Measurements from ENCODE around the gene OIP5.
A peak's percentile ranks its signal among the peaks of the same experiment; 100 is the strongest.
"Not testable (repeated sequence)": the region's sequence is repeated elsewhere in the genome, so short reads cannot be mapped to it uniquely, and the experiment has no call there.

Gene OIP5

GRCh38 chr15:41331833-41332193, 578 bp downstream of the OIP5 start:
- no peak for TF ChIP-seq CTCF (IDR thresholded peaks at IDR 0.05; ENCODE audit: extremely low read depth, missing control alignments)
- no peak for DNase-seq (ENCODE audit: low spot score)

GRCh38 chr15:41331281-41331680, 1.1 kb downstream of the OIP5 start:
- DNase-seq (ENCODE audit: low spot score) = no peak
- TF ChIP-seq CTCF (IDR thresholded peaks at IDR 0.05; ENCODE audit: extremely low read depth, missing control alignments) = no peak

GRCh38 chr15:41323611-41324010, 8.8 kb downstream of the OIP5 start:
- no peak for TF ChIP-seq CTCF (IDR thresholded peaks at IDR 0.05; ENCODE audit: extremely low read depth, missing control alignments)
- DNase-seq (ENCODE audit: low spot score) = peak; percentile 40

- DNase-seq (ENCODE audit: low spot score) = not testable (repeated sequence)
Observed at GRCh38 chr15:41320805-41321330, 11.5 kb downstream of the OIP5 start.

GRCh38 chr15:41309226-41309905, 23.0 kb downstream of the OIP5 start:
- peak; percentile 32 for DNase-seq (ENCODE audit: low spot score)
- TF ChIP-seq CTCF (IDR thresholded peaks at IDR 0.05; ENCODE audit: extremely low read depth, missing control alignments) = no peak

GRCh38 chr15:41307679-41308078, 24.7 kb downstream of the OIP5 start:
- no peak for DNase-seq (ENCODE audit: low spot score)
- no peak for TF ChIP-seq CTCF (IDR thresholded peaks at IDR 0.05; ENCODE audit: extremely low read depth, missing control alignments)

GRCh38 chr15:41304149-41304770, 28.1 kb downstream of the OIP5 start:
- DNase-seq (ENCODE audit: low spot score) = no peak
- TF ChIP-seq CTCF (IDR thresholded peaks at IDR 0.05; ENCODE audit: extremely low read depth, missing control alignments) = no peak

GRCh38 chr15:41301587-41301986, 30.8 kb downstream of the OIP5 start:
- no peak for DNase-seq (ENCODE audit: low spot score)
- no peak for TF ChIP-seq CTCF (IDR thresholded peaks at IDR 0.05; ENCODE audit: extremely low read depth, missing control alignments)

- DNase-seq (ENCODE audit: low spot score) = not testable (repeated sequence)
Observed at GRCh38 chr15:41301139-41301538, 31.3 kb downstream of the OIP5 start.

Data from GM20000 (cell line).